ENCODE results near the gene CSNK1D. TPM values are rescaled to one million over a fixed set of nuclear protein-coding genes. Genes with fewer than 3 reads are reported as not detected.

CSNK1D gene
- total and polyA plus RNA-seq, 2 experiments from 2014 or later: 55.3 to 66.4 TPM

GRCh38 chr17:82297280-82297713 is 23.8 kb upstream of the CSNK1D start (continued):
- no peak for TF ChIP-seq ZNF462 (CRISPR knock-in tag; IDR thresholded peaks at IDR 0.05)

GRCh38 chr17:82296511-82297279 is 23.2 kb upstream of the CSNK1D start:
- no peak for DNase-seq (ENCODE audit: low spot score)
- H3K27me3 Mint-ChIP-seq (ENCODE audit: insufficient read depth, low read depth, poor library complexity): peaks cover 18% of the 10 kb centered on the region
- no peak overlapping the region; the same call in 1 of the 2 replicates for H3K4me2 ChIP-seq

More at GRCh38 chr17:82296511-82297279, 23.2 kb upstream of the CSNK1D start:
- no peak for ATAC-seq
- Histone ChIP-seq H3K9me2 (ENCODE audit: insufficient read depth) (no peaks in the 10 kb centered on the region), H3K36me3 (ENCODE audit: insufficient read depth) (no peaks in the 10 kb centered on the region), H3F3A (replicated peaks; ENCODE audit: low read depth) (peaks cover 18% of the 10 kb centered on the region), H3K79me2 (replicated peaks; ENCODE audit: insufficient read depth) (0 out of 2 replicates have a peak, but pooled peaks cover 3% of the 10 kb centered on the region), H2AFZ (peak overlapping the region; percentile 66), H4K20me1 (replicated peaks; ENCODE audit: insufficient read depth) (no peaks in the 10 kb centered on the region), H3K27ac (ENCODE audit: low read depth) (no peak overlapping the region), H3K4me1 (ENCODE audit: insufficient read depth) (peaks cover 8% of the 10 kb centered on the region; the same call in 1 of the 2 replicates), H3K4me3 (no peak overlapping the region), H3K27me3 (ENCODE audit: insufficient read depth) (peaks cover 4% of the 10 kb centered on the region; the same call in 1 of the 2 replicates)
- Mint-ChIP-seq H3K4me3 (no peak overlapping the region), H3K4me1 (peaks cover 28% of the 10 kb centered on the region), H3K27ac (no peak overlapping the region), H3K36me3 (ENCODE audit: low read depth) (no peaks in the 10 kb centered on the region; the same call in 2 of the 3 replicates), H3K9me3 (no peaks in the 10 kb centered on the region)
- TF ChIP-seq JUNB (IDR thresholded peaks at IDR 0.05; ENCODE audit: unreplicated experiment) (no peak), NANOG (IDR thresholded peaks at IDR 0.05; ENCODE audit: borderline replicate concordance) (no peak), ZNF462 (CRISPR knock-in tag; IDR thresholded peaks at IDR 0.05) (no peak), EZH2 (IDR thresholded peaks at IDR 0.05; ENCODE audit: low read depth, unreplicated experiment) (no peak), ZNF114 (CRISPR knock-in tag; IDR thresholded peaks at IDR 0.05) (no peak), CREB1 (CRISPR knock-in tag; IDR thresholded peaks at IDR 0.05; ENCODE audit: low read depth) (no peak)
